ENCODE measurements around the gene PUS1. TPM values are rescaled to one million over a fixed set of nuclear protein-coding genes. Genes with fewer than 3 reads are reported as not detected.

Gene PUS1
- total and polyA plus RNA-seq, 9 of the 15 experiments (the other 6 are each of a cell fraction or from before 2014, with no cell fraction given) = 1.9 to 90.8 (median 30.0) TPM

GRCh38 chr12:131928711-131929580, at the start of gene PUS1 (continued):
- TF ChIP-seq USF2 (CRISPR knock-in tag; IDR thresholded peaks at IDR 0.05) (peak; percentile 92), SIX5 (IDR thresholded peaks at IDR 0.05; ENCODE audit: borderline replicate concordance in 1 of 2, insufficient read depth in 1 of 2, low read depth in 1 of 2, low read length in 2 of 2) (no peak; a peak in 1 of 4 replicates), CBFA2T2 (conservative IDR thresholded peaks at IDR 0.05) (peak; percentile 52), ZNF778 (CRISPR knock-in tag; IDR thresholded peaks at IDR 0.05) (no peak), NKRF (IDR thresholded peaks at IDR 0.05; ENCODE audit: borderline replicate concordance) (peak; percentile 100), TBP (optimal IDR thresholded peaks at IDR 0.05; ENCODE audit: low read depth, low read length) (peak; percentile 75), ZBTB43 (CRISPR knock-in tag; IDR thresholded peaks at IDR 0.05) (no peak), RB1 (IDR thresholded peaks at IDR 0.05; ENCODE audit: low read depth) (peak; percentile 78), TAF15 (IDR thresholded peaks at IDR 0.05; ENCODE audit: low read depth, low read length) (no peak), MBD2 (IDR thresholded peaks at IDR 0.05; ENCODE audit: borderline replicate concordance, low read depth) (no peak; the same call in 1 of the 2 replicates), POLR2H (tag; IDR thresholded peaks at IDR 0.05; ENCODE audit: low read depth) (peak; percentile 69; the same call in 1 of the 2 replicates), TCF3 (CRISPR knock-in tag; IDR thresholded peaks at IDR 0.05) (no peak), NFRKB (IDR thresholded peaks at IDR 0.05; ENCODE audit: low read depth) (0 out of 2 replicates have a peak, but pooled peaks have one; percentile 10), CTBP1 (IDR thresholded peaks at IDR 0.05; ENCODE audit: borderline replicate concordance) (peak; percentile 71), NCOR1 (IDR thresholded peaks at IDR 0.05) (0 out of 2 replicates have a peak, but pooled peaks have one; percentile 37), TCF7L2 (IDR thresholded peaks at IDR 0.05; ENCODE audit: low read depth, low read length) (no peak), CREBBP (IDR thresholded peaks at IDR 0.05; ENCODE audit: low read depth, low read length) (no peak), ZEB2 (IDR thresholded peaks at IDR 0.05) (no peak), HMG20A (CRISPR knock-in tag; conservative IDR thresholded peaks at IDR 0.05) (no peak), ZNF274 (IDR thresholded peaks at IDR 0.05; ENCODE audit: borderline replicate concordance, low read depth, low read length) (no peak), SRSF1 (IDR thresholded peaks at IDR 0.05; ENCODE audit: low read depth, low read length) (0 out of 2 replicates have a peak, but pooled peaks have one; percentile 23), EP300 (IDR thresholded peaks at IDR 0.05; ENCODE audit: low read length) (no peak), TBL1XR1 (IDR thresholded peaks at IDR 0.05; ENCODE audit: low read length in 2 of 2) (no peak), RNF2 (IDR thresholded peaks at IDR 0.05) (no peak), ERF (CRISPR knock-in tag; IDR thresholded peaks at IDR 0.05) (no peak), RBM39 (optimal IDR thresholded peaks at IDR 0.05; ENCODE audit: low read depth, low read length) (no peak)
